ENCODE results near the gene DENND1C. TPM values are rescaled to one million over a fixed set of nuclear protein-coding genes. Genes with fewer than 3 reads are reported as not detected.
A peak's percentile ranks its signal among the peaks of the same experiment; 100 is the strongest.

DENND1C gene
- total RNA-seq, 1 experiment from 2014 or later: not detected

DNA sequence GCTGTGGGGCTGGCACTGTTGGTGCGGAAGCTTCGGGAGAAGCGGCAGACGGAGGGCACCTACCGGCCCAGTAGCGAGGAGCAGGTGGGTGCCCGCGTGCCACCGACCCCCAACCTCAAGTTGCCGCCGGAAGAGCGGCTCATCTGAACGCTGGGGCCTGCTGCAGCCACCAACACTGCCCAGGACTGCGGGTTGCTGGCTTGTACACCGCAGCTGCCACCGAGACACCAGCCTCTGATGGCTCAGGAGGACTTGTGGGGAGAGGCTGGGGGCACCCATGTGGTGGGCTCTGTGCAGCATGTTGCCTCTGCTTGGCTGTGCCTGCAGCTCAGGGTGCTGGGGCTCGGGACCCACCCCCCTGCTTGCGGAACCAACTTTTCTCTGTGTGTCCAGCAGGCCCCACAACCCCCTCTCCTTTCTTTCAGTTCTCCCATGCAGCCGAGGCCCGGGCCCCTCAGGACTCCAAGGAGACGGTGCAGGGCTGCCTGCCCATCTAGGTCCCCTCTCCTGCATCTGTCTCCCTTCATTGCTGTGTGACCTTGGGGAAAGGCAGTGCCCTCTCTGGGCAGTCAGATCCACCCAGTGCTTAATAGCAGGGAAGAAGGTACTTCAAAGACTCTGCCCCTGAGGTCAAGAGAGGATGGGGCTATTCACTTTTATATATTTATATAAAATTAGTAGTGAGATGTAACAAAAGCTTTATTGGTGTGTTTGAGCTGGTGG lies 14.9 kb downstream of the DENND1C start:
- Histone ChIP-seq H3K27ac (no peak overlapping the region), H3K36me3 (ENCODE audit: low read depth) (no peaks in the 10 kb centered on the region), H4K20me1 (ENCODE audit: insufficient read depth) (no peaks in the 10 kb centered on the region), H2AFZ (no peak overlapping the region), H3K4me1 (replicated peaks; ENCODE audit: insufficient read depth) (peaks cover 5% of the 10 kb centered on the region), H3K4me2 (no peak overlapping the region), H3F3A (ENCODE audit: insufficient read depth, low read depth) (peaks cover 7% of the 10 kb centered on the region; the same call in 1 of the 2 replicates), H3K9me2 (ENCODE audit: insufficient read depth) (no peaks in the 10 kb centered on the region), H3K4me3 (no peak overlapping the region), H3K79me2 (ENCODE audit: low read depth) (peaks cover 15% of the 10 kb centered on the region), H3K27me3 (ENCODE audit: insufficient read depth, low read depth) (no peaks in the 10 kb centered on the region), H3K9me3 (ENCODE audit: insufficient read depth, low read depth) (no peaks in the 10 kb centered on the region)
- BruUV-seq (replicated peaks): no TSS peak
- DNase-seq: no peak
- TF ChIP-seq, protein P1, sequence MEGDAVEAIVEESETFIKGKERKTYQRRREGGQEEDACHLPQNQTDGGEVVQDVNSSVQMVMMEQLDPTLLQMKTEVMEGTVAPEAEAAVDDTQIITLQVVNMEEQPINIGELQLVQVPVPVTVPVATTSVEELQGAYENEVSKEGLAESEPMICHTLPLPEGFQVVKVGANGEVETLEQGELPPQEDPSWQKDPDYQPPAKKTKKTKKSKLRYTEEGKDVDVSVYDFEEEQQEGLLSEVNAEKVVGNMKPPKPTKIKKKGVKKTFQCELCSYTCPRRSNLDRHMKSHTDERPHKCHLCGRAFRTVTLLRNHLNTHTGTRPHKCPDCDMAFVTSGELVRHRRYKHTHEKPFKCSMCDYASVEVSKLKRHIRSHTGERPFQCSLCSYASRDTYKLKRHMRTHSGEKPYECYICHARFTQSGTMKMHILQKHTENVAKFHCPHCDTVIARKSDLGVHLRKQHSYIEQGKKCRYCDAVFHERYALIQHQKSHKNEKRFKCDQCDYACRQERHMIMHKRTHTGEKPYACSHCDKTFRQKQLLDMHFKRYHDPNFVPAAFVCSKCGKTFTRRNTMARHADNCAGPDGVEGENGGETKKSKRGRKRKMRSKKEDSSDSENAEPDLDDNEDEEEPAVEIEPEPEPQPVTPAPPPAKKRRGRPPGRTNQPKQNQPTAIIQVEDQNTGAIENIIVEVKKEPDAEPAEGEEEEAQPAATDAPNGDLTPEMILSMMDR (conservative IDR thresholded peaks at IDR 0.05): no peak
- intact Hi-C loops (cut with micrococcal nuclease; ENCODE audit: unreplicated experiment): no loop called here
- ChIA-PET CTCF (no interaction called here), POLR2A (ENCODE audit: unreplicated experiment) (no interaction called here)

DNA sequence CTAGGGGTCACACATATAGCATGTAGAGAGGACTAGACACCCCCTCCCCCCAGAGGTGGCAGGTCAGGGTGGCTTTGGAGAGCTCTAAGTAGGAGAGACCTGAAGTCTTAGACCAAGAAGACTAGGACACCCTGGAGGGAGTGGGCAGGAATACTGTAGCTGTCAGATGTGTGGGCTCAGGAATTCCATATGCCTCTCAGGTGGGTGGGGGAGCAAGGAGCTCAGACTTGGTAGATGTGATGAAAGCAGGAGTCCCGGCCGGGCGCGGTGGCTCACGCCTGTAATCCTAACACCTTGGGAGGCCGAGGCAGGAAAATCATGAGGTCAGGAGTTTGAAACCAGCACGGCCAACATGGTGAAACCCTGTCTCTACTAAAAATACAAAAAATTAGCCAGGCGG lies 15.9 kb downstream of the DENND1C start:
- Histone ChIP-seq H3K4me3 (peak overlapping the region; percentile 75; the same call in 1 of the 2 replicates), H3K4me1 (replicated peaks; ENCODE audit: insufficient read depth) (peaks cover 5% of the 10 kb centered on the region), H3F3A (ENCODE audit: insufficient read depth, low read depth) (peaks cover 7% of the 10 kb centered on the region; the same call in 1 of the 2 replicates), H4K20me1 (ENCODE audit: insufficient read depth) (no peaks in the 10 kb centered on the region), H3K79me2 (ENCODE audit: low read depth) (peaks cover 15% of the 10 kb centered on the region), H3K36me3 (ENCODE audit: low read depth) (no peaks in the 10 kb centered on the region), H3K27ac (no peak overlapping the region), H3K4me2 (peak overlapping the region; percentile 81), H3K9me3 (ENCODE audit: insufficient read depth, low read depth) (no peaks in the 10 kb centered on the region), H2AFZ (no peak overlapping the region), H3K27me3 (ENCODE audit: insufficient read depth, low read depth) (no peaks in the 10 kb centered on the region), H3K9me2 (ENCODE audit: insufficient read depth) (no peaks in the 10 kb centered on the region)
- intact Hi-C loops (cut with micrococcal nuclease; ENCODE audit: unreplicated experiment): no loop called here
- no peak for DNase-seq
- POLR2A ChIA-PET (ENCODE audit: unreplicated experiment): interaction anchor here (0.6 kb wide), 1 partner anchor 31 kb away, joined by 5 read pairs; no protein-coding TSS in a partner anchor
- CTCF ChIA-PET: no interaction called here
- no peak for TF ChIP-seq EZH2 (IDR thresholded peaks at IDR 0.05; ENCODE audit: low read depth)
- TF ChIP-seq, protein P1 (conservative IDR thresholded peaks at IDR 0.05): no peak
- BruUV-seq (replicated peaks): no TSS peak

GRCh38 chr19:6465006-6465405 lies 16.6 kb downstream of the DENND1C start:
- BruUV-seq (replicated peaks): no TSS peak
- CTCF ChIA-PET: no interaction called here

More at GRCh38 chr19:6465006-6465405, 16.6 kb downstream of the DENND1C start:
- 0 out of 2 replicates have a peak overlapping the region, but pooled peaks have one; percentile 22 for H3K27ac ChIP-seq
- peaks cover 15% of the 10 kb centered on the region for H3K79me2 ChIP-seq (ENCODE audit: low read depth)
- POLR2A ChIA-PET (ENCODE audit: unreplicated experiment): interaction anchor here (0.6 kb wide), 1 partner anchor 31 kb away, joined by 5 read pairs; no protein-coding TSS in a partner anchor
- no peaks in the 10 kb centered on the region for H3K9me2 ChIP-seq (ENCODE audit: insufficient read depth)
- peak overlapping the region; percentile 75 for H3K4me3 ChIP-seq
- H3K4me1 ChIP-seq (replicated peaks; ENCODE audit: insufficient read depth): peaks cover 5% of the 10 kb centered on the region
- H3F3A ChIP-seq (ENCODE audit: insufficient read depth, low read depth): peaks cover 7% of the 10 kb centered on the region; the same call in 1 of the 2 replicates
- no peak for TF ChIP-seq EZH2 (IDR thresholded peaks at IDR 0.05; ENCODE audit: low read depth)
- TF ChIP-seq, protein P1 (conservative IDR thresholded peaks at IDR 0.05): no peak
- intact Hi-C loops (cut with micrococcal nuclease; ENCODE audit: unreplicated experiment): no loop called here
- peak overlapping the region; percentile 81 for H3K4me2 ChIP-seq
- no peaks in the 10 kb centered on the region for H3K36me3 ChIP-seq (ENCODE audit: low read depth)
- H2AFZ ChIP-seq: peak overlapping the region; percentile 82
- DNase-seq: no peak
- no peaks in the 10 kb centered on the region for H4K20me1 ChIP-seq (ENCODE audit: insufficient read depth)
- no peaks in the 10 kb centered on the region for H3K9me3 ChIP-seq (ENCODE audit: insufficient read depth, low read depth)
- H3K27me3 ChIP-seq (ENCODE audit: insufficient read depth, low read depth): no peaks in the 10 kb centered on the region

Measured in PC-9 (cell line).